Lung (tissue), 12 donors: ENCODE results near the gene PPM1J. TPM values are rescaled to one million over a fixed set of nuclear protein-coding genes. Genes with fewer than 3 reads are reported as not detected.

Experiments used
- ATAC-seq: fragments of 200-7000 bp; cut with Tn5 transposase; one replicate; pipeline ENCODE4 v1.9.1; 2020; ENCODE audit warnings: moderate number of reproducible peaks; ENCODE audit not compliant: insufficient read depth, low FRiP score
- DNase-seq, 3 donors: peaks; one replicate each; pipeline ENCODE4 v3.0.0-alpha.2; 2013 to 2017
- H3K27ac ChIP-seq, 2 donors: one replicate each; pipeline ENCODE4 v1.5.1; 2013; ENCODE audit warnings: mild to moderate bottlenecking in 2 of 2, moderate library complexity in 2 of 2, control low read depth in 1 of 2, inconsistent platforms in 1 of 2, low read depth in 1 of 2, low read length in 1 of 2
- H3K27me3 ChIP-seq, 3 donors: one replicate each; pipeline ENCODE4 v1.5.1; 2013; ENCODE audit warnings: low read length in 2 of 3; ENCODE audit not compliant: control insufficient read depth in 3 of 3, insufficient read depth in 3 of 3
- H3K36me3 ChIP-seq, 4 donors: one replicate each; pipeline ENCODE4 v1.5.1; 2013; ENCODE audit warnings: low read length in 4 of 4, mild to moderate bottlenecking in 1 of 4, moderate library complexity in 1 of 4; ENCODE audit not compliant: control insufficient read depth in 4 of 4, insufficient read depth in 4 of 4
- H3K4me1 ChIP-seq, 5 donors: one replicate each; pipeline ENCODE4 v1.5.1; 2013; ENCODE audit warnings: low read length in 5 of 5, mild to moderate bottlenecking in 2 of 5, moderate library complexity in 1 of 5; ENCODE audit not compliant: control insufficient read depth in 5 of 5, insufficient read depth in 5 of 5
- H3K4me3 ChIP-seq: one replicate; pipeline ENCODE4 v1.5.1; 2013; ENCODE audit warnings: mild to moderate bottlenecking, control low read depth, moderate library complexity
- H3K9ac ChIP-seq, 2 donors: one replicate each; pipeline ENCODE4 v1.5.1; 2013; ENCODE audit warnings: low read length in 2 of 2, control low read depth in 1 of 2; ENCODE audit not compliant: insufficient read depth in 1 of 2
- H3K9me3 ChIP-seq, 4 donors: one replicate each; pipeline ENCODE4 v1.5.1; 2013; ENCODE audit warnings: low read length in 3 of 4, mild to moderate bottlenecking in 1 of 4, moderate library complexity in 1 of 4; ENCODE audit not compliant: control insufficient read depth in 4 of 4, insufficient read depth in 3 of 4
- CTCF ChIP-seq: IDR thresholded peaks from 2 replicates; pipeline ENCODE4 v1.5.1; 2012; ENCODE audit warnings: mild to moderate bottlenecking; ENCODE audit errors: control extremely low read depth, extremely low read depth
- WGBS, 2 donors: extraction: QIAGEN DNeasy Blood & Tissue Kit; methylation state at CpG; one replicate each; pipeline ENCODE4 v1.1.7; 2013; 5-methylcytosine and 5-hydroxymethylcytosine counted together
- polyA plus RNA-seq, 2 donors: library from polyadenylated mRNA; stranded (reverse); fragments of 200-250 nt; gene quantifications; one replicate each; pipeline ENCODE4 v1.2.1, GENCODE V29; 2013
- total RNA-seq, 2 donors: library from RNA; depleted of rRNA in 1 of 2; stranded (reverse); fragments of >200 nt in 1 of 2; gene quantifications; one replicate each; pipeline ENCODE4 v1.2.1, GENCODE V29; 2014 to 2021
- donor health status: control.
- donor health status: control.
- donor health status: Bipolar disorder and iron deficiency.
- donor health status: healthy.
- donor health status: DM: yes; HTN: yes; CAD: no.

The PPM1J gene
- total and polyA plus RNA-seq, 4 donors, result 0.45 to 0.92 (median 0.64) TPM; not detected in 1

DNA sequence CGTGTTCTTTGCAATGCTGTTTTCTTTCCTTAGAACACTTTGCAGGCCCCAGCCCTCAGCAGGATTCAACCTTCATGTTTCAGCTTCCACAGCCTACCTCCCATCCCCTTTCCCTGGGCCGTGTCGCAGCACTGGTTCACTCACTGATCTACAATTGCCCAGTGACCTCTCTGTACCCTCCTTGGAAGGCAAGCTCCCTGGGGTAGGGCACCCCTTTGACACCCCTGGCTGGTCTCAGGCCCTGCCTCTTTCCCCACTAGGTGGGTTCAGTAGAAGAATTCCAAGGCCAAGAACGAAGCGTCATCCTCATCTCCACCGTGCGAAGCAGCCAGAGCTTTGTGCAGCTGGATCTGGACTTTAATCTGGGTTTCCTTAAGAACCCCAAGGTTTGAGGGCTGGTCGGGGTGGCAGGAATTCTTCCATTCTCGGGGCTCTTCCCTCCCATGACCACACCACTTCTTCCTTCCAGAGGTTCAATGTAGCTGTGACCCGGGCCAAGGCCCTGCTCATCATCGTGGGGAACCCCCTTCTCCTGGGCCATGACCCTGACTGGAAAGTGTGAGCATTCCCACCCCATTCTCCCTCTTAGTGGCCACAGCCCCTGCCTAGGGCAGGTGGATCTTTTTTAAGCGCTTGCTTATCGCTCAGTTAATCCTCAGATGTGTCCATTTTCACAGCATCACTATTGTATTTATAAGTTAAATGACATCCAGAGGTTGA lies 15.5 kb downstream of the PPM1J start:
- no peak for DNase-seq
- H3K27me3 ChIP-seq, result no peaks in the 10 kb centered on the region
- H3K9ac ChIP-seq, result no peak overlapping the region
- peaks cover 0 to 44% (median 37%) of the 10 kb centered on the region in 4 donors for H3K36me3 ChIP-seq
- H3K9me3 ChIP-seq, result no peaks in the 10 kb centered on the region
- no peak for TF ChIP-seq CTCF
- no peak overlapping the region for H3K4me3 ChIP-seq
- H3K27ac ChIP-seq, result peak overlapping the region; percentile 88 to 89
- peaks cover 6 to 28% (median 22%) of the 10 kb centered on the region in 5 donors for H3K4me1 ChIP-seq
- ATAC-seq, result no peak
- 76 to 79% methylated on average over 13 of the region's 13 CpGs for WGBS, 2 donors

- Histone ChIP-seq H3K4me3 (no peak overlapping the region), H3K27ac (peak overlapping the region; percentile 27 to 88), H3K9me3 (no peaks in the 10 kb centered on the region), H3K4me1 (peaks cover 0 to 21% (median 14%) of the 10 kb centered on the region in 5 donors), H3K9ac (no peak overlapping the region), H3K27me3 (no peaks in the 10 kb centered on the region), H3K36me3 (peaks cover 0 to 53% (median 40%) of the 10 kb centered on the region in 4 donors)
- 63 to 77% methylated on average over 17 of the region's 17 CpGs for WGBS, 2 donors
- TF ChIP-seq CTCF, result no peak
- ATAC-seq (no peak), DNase-seq (no peak)
Observed at GRCh38 chr1:112698366-112699310, 16.5 kb downstream of the PPM1J start.

- 96 to 98% methylated on average over 9 of the region's 9 CpGs for WGBS, 2 donors
- DNase-seq, result no peak
- peaks cover 0 to 18% (median 14%) of the 10 kb centered on the region in 5 donors for H3K4me1 ChIP-seq
- no peak overlapping the region for H3K4me3 ChIP-seq
- TF ChIP-seq CTCF, result no peak
- H3K9ac ChIP-seq, result no peak overlapping the region
- no peaks in the 10 kb centered on the region for H3K9me3 ChIP-seq
- no peak overlapping the region for H3K27ac ChIP-seq
- H3K27me3 ChIP-seq, result no peaks in the 10 kb centered on the region
- no peak for ATAC-seq
- peaks cover 0 to 54% (median 43%) of the 10 kb centered on the region in 4 donors for H3K36me3 ChIP-seq
Observed at GRCh38 chr1:112697781-112698201, 17.3 kb downstream of the PPM1J start.
